Transverse colon (tissue), 4 donors: ENCODE results near the gene PDE6H.

Experiments used
- POLR2A ChIP-seq: fragments of 450-650 bp; IDR thresholded peaks from one replicate; pipeline ENCODE4 v1.6.1; 2016; ENCODE audit warnings: antibody characterized with exemption, mild to moderate bottlenecking, moderate library complexity
- POLR2AphosphoS5 ChIP-seq, 3 donors: sonication (generic); formaldehyde crosslinking; IDR thresholded peaks; one replicate each; pipeline ENCODE4 v1.6.1; 2016; ENCODE audit warnings: antibody characterized with exemption in 3 of 3
- TF ChIP-seq, protein P1 (sequence below), 5 experiments: fragments of 200-600 bp in 3 of 5; fragments of 450-650 bp in 2 of 5; sonication (generic) in 3 of 5; IDR thresholded peaks; 1 replicate in 2 of 5; 2 replicates in 3 of 5; pipeline ENCODE4 v1.5.1; 2016 to 2017; ENCODE audit warnings: antibody characterized with exemption in 5 of 5, inconsistent platforms in 3 of 5, mild to moderate bottlenecking in 2 of 5, moderate library complexity in 1 of 5

- TF ChIP-seq POLR2A (no peak), POLR2AphosphoS5 (IDR thresholded peaks at IDR 0.05) (no peak)
- TF ChIP-seq, protein P1, sequence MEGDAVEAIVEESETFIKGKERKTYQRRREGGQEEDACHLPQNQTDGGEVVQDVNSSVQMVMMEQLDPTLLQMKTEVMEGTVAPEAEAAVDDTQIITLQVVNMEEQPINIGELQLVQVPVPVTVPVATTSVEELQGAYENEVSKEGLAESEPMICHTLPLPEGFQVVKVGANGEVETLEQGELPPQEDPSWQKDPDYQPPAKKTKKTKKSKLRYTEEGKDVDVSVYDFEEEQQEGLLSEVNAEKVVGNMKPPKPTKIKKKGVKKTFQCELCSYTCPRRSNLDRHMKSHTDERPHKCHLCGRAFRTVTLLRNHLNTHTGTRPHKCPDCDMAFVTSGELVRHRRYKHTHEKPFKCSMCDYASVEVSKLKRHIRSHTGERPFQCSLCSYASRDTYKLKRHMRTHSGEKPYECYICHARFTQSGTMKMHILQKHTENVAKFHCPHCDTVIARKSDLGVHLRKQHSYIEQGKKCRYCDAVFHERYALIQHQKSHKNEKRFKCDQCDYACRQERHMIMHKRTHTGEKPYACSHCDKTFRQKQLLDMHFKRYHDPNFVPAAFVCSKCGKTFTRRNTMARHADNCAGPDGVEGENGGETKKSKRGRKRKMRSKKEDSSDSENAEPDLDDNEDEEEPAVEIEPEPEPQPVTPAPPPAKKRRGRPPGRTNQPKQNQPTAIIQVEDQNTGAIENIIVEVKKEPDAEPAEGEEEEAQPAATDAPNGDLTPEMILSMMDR (IDR thresholded peaks at IDR 0.05) = no peak
These were observed 27.7 kb downstream of the PDE6H start for GRCh38 chr12:15000575-15000974.
